ENCODE results near the gene GAST. TPM values are rescaled to one million over a fixed set of nuclear protein-coding genes. Genes with fewer than 3 reads are reported as not detected.

Gene GAST
- total and polyA plus RNA-seq, 9 of the 15 experiments (the other 6 are each of a cell fraction or from before 2014, with no cell fraction given) = not detected

DNA sequence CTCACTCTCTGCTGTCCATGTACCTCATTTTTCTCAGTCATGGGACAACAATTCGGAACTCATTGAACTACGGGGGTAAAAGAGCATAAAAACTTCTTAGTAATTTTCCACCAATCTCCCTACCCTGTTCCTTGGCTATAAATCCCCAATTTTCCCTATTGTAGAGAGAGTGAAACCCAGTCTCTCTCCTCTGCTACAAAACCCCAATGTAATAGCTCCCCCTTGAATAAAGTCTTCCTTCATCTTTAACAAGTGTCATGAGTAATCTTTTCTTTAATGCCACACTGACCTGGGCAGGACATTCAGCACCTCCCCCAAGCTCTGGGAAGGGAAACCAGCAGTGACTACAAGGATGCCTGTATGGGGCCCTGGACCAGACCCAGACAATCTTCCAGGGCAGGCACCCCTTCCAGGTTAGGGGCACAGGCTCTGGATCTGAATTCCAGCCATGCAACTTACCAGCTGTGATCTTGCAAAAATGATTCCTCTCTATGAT, 33.7 kb upstream of the GAST start (continued):
- TF ChIP-seq, protein P1, sequence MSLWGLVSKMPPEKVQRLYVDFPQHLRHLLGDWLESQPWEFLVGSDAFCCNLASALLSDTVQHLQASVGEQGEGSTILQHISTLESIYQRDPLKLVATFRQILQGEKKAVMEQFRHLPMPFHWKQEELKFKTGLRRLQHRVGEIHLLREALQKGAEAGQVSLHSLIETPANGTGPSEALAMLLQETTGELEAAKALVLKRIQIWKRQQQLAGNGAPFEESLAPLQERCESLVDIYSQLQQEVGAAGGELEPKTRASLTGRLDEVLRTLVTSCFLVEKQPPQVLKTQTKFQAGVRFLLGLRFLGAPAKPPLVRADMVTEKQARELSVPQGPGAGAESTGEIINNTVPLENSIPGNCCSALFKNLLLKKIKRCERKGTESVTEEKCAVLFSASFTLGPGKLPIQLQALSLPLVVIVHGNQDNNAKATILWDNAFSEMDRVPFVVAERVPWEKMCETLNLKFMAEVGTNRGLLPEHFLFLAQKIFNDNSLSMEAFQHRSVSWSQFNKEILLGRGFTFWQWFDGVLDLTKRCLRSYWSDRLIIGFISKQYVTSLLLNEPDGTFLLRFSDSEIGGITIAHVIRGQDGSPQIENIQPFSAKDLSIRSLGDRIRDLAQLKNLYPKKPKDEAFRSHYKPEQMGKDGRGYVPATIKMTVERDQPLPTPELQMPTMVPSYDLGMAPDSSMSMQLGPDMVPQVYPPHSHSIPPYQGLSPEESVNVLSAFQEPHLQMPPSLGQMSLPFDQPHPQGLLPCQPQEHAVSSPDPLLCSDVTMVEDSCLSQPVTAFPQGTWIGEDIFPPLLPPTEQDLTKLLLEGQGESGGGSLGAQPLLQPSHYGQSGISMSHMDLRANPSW (CRISPR knock-in tag; IDR thresholded peaks at IDR 0.05) = no peak
- TF ChIP-seq PRDM10 (IDR thresholded peaks at IDR 0.05; ENCODE audit: partially characterized antibody) = no peak
- TF ChIP-seq ZNF354B (CRISPR knock-in tag; IDR thresholded peaks at IDR 0.05) = peak; percentile 84
- no peak; the same call in 1 of the 2 replicates for TF ChIP-seq CBX5 (IDR thresholded peaks at IDR 0.05; ENCODE audit: borderline replicate concordance, low read depth)
- TF ChIP-seq ZNF3 (CRISPR knock-in tag; IDR thresholded peaks at IDR 0.05) = peak; percentile 96
- TF ChIP-seq THRAP3 (IDR thresholded peaks at IDR 0.05; ENCODE audit: borderline replicate concordance) = peak; percentile 98
- no peak for TF ChIP-seq SMARCE1 (IDR thresholded peaks at IDR 0.05)
- TF ChIP-seq ZMIZ1 (IDR thresholded peaks at IDR 0.05; ENCODE audit: low read depth in 2 of 2, low read length in 2 of 2) = peak in 1 of 2 experiments; percentile 100; a peak in 2 of 4 replicates
- peak; percentile 96 for TF ChIP-seq ZNF57 (CRISPR knock-in tag; IDR thresholded peaks at IDR 0.05)
- peak; percentile 99 for TF ChIP-seq RFX7 (CRISPR knock-in tag; IDR thresholded peaks at IDR 0.05)
- TF ChIP-seq RB1 (IDR thresholded peaks at IDR 0.05; ENCODE audit: low read depth) = 0 out of 2 replicates have a peak, but pooled peaks have one; percentile 10
- TF ChIP-seq ZNF75A (CRISPR knock-in tag; IDR thresholded peaks at IDR 0.05) = no peak
- peak; percentile 25; the same call in 1 of the 2 replicates for TF ChIP-seq NKRF (IDR thresholded peaks at IDR 0.05; ENCODE audit: borderline replicate concordance)
- no peak for TF ChIP-seq RBM15 (IDR thresholded peaks at IDR 0.05; ENCODE audit: insufficient read depth, low read length)
- no peak for TF ChIP-seq ZZZ3 (IDR thresholded peaks at IDR 0.05)
